HL-60/S4 treated with phorbol 12-myristate 13-acetate at 8.2 ng/mL for 4 days and 3 days (cell line): Measurements from ENCODE around the gene NUMBL.
"Not testable (repeated sequence)": the region's sequence is repeated elsewhere in the genome, so short reads cannot be mapped to it uniquely, and the experiment has no call there.

Experiments used
- in situ Hi-C: fragments of 300-500 bp; cut with MboI; formaldehyde crosslinking; loops from 2 replicates; pipeline ENCODE4 v1.15.0; 2022; ENCODE audit warnings: low sequenced_read_pairs

NUMBL gene

GRCh38 chr19:40690050-40690692 is at the start of gene NUMBL:
Gene NUMBL, minus strand, starts transcription at chr19:40690651. Its CDS starts 168 bp downstream, at chr19:40690483.
- in situ Hi-C loops, result no loop called here

- in situ Hi-C loops, result no loop called here
Measured at GRCh38 chr19:40739030-40739839, 48.8 kb upstream of the NUMBL start.

GRCh38 chr19:40737102-40737644 is 46.7 kb upstream of the NUMBL start:
- in situ Hi-C loops, result no loop called here

GRCh38 chr19:40736661-40737060 is 46.2 kb upstream of the NUMBL start:
- in situ Hi-C loops, result no loop called here

GRCh38 chr19:40735013-40735771 is 44.7 kb upstream of the NUMBL start:
- in situ Hi-C loops, result no loop called here

- in situ Hi-C loops, result no loop called here
Measured at GRCh38 chr19:40733149-40733548, 42.7 kb upstream of the NUMBL start.

- in situ Hi-C loops, result not testable (repeated sequence)
Measured at GRCh38 chr19:40732304-40732703, 41.9 kb upstream of the NUMBL start.

- in situ Hi-C loops, result not testable (repeated sequence)
Measured at GRCh38 chr19:40730065-40730464, 39.6 kb upstream of the NUMBL start.

- in situ Hi-C loops, result no loop called here
Measured at GRCh38 chr19:40726279-40726678, 35.8 kb upstream of the NUMBL start.

- in situ Hi-C loops, result no loop called here
Measured at GRCh38 chr19:40724855-40725254, 34.4 kb upstream of the NUMBL start.

- in situ Hi-C loops, result no loop called here
Measured at GRCh38 chr19:40724315-40724714, 33.9 kb upstream of the NUMBL start.

- in situ Hi-C loops, result no loop called here
Measured at GRCh38 chr19:40723661-40724254, 33.3 kb upstream of the NUMBL start.

GRCh38 chr19:40721936-40722661 is 31.6 kb upstream of the NUMBL start:
- in situ Hi-C loops, result no loop called here

- in situ Hi-C loops, result no loop called here
Measured at GRCh38 chr19:40721140-40721486, 30.7 kb upstream of the NUMBL start.

- in situ Hi-C loops, result no loop called here
Measured at GRCh38 chr19:40719414-40719894, 29.0 kb upstream of the NUMBL start.

- in situ Hi-C loops, result no loop called here
Measured at GRCh38 chr19:40718774-40719391, 28.4 kb upstream of the NUMBL start.

GRCh38 chr19:40717880-40718773 is 27.7 kb upstream of the NUMBL start:
- in situ Hi-C loops, result no loop called here

- in situ Hi-C loops, result no loop called here
Measured at GRCh38 chr19:40717325-40717879, 27.0 kb upstream of the NUMBL start.
